Measurements from ENCODE around the gene VEGFA.

The VEGFA gene

GRCh38 chr6:43790031-43790430 lies 20.0 kb downstream of the VEGFA start:
- peaks cover 5% of the 10 kb centered on the region for H3K36me3 Mint-ChIP-seq (ENCODE audit: low read depth)
- no peaks in the 10 kb centered on the region for H3K4me1 Mint-ChIP-seq (ENCODE audit: low read depth)
- no peak overlapping the region for H3K27ac Mint-ChIP-seq
- H3K27me3 Mint-ChIP-seq (ENCODE audit: low read depth): no peaks in the 10 kb centered on the region
- H3K4me3 Mint-ChIP-seq: no peak overlapping the region
- no peaks in the 10 kb centered on the region for H3K9me3 Mint-ChIP-seq

- Mint-ChIP-seq H3K36me3 (ENCODE audit: low read depth) (no peaks in the 10 kb centered on the region), H3K4me1 (ENCODE audit: low read depth) (no peaks in the 10 kb centered on the region), H3K4me3 (no peak overlapping the region), H3K27ac (no peak overlapping the region), H3K9me3 (no peaks in the 10 kb centered on the region), H3K27me3 (ENCODE audit: low read depth) (no peaks in the 10 kb centered on the region)
Observed at GRCh38 chr6:43791745-43792422, 21.9 kb downstream of the VEGFA start.

- Mint-ChIP-seq H3K27me3 (ENCODE audit: low read depth) (no peaks in the 10 kb centered on the region), H3K9me3 (no peaks in the 10 kb centered on the region), H3K36me3 (ENCODE audit: low read depth) (no peaks in the 10 kb centered on the region), H3K4me1 (ENCODE audit: low read depth) (no peaks in the 10 kb centered on the region), H3K27ac (no peak overlapping the region), H3K4me3 (no peak overlapping the region)
Observed at GRCh38 chr6:43793154-43793874, 23.3 kb downstream of the VEGFA start.

DNA sequence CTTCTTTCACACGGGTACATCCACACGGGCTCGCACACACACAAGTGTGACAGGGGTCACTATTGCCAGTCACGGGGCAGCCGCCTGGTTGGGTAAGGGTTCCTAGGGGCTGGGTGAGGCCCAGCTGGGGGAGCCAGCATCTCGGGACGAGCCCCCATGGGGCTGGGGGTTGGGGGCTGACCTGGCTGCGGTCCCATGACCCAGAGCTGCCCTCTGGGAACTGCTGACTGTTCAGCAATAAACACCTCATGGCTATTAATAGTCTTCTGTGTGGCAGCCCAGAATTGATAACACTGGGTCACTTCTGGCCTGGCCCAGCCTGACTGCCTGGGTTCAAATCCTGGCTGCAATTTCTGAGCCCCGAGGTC lies 23.8 kb downstream of the VEGFA start:
- no peaks in the 10 kb centered on the region for H3K9me3 Mint-ChIP-seq
- H3K36me3 Mint-ChIP-seq (ENCODE audit: low read depth): no peaks in the 10 kb centered on the region
- no peaks in the 10 kb centered on the region for H3K4me1 Mint-ChIP-seq (ENCODE audit: low read depth)
- H3K4me3 Mint-ChIP-seq: no peak overlapping the region
- no peak overlapping the region for H3K27ac Mint-ChIP-seq
- no peaks in the 10 kb centered on the region for H3K27me3 Mint-ChIP-seq (ENCODE audit: low read depth)

GRCh38 chr6:43795421-43795820 lies 25.4 kb downstream of the VEGFA start:
- Mint-ChIP-seq H3K4me3 (no peak overlapping the region), H3K27ac (no peak overlapping the region), H3K27me3 (ENCODE audit: low read depth) (no peaks in the 10 kb centered on the region), H3K9me3 (no peaks in the 10 kb centered on the region), H3K4me1 (ENCODE audit: low read depth) (peaks cover 10% of the 10 kb centered on the region), H3K36me3 (ENCODE audit: low read depth) (no peaks in the 10 kb centered on the region)

GRCh38 chr6:43796168-43796567 lies 26.2 kb downstream of the VEGFA start:
- no peaks in the 10 kb centered on the region for H3K9me3 Mint-ChIP-seq
- H3K4me3 Mint-ChIP-seq: no peak overlapping the region
- H3K36me3 Mint-ChIP-seq (ENCODE audit: low read depth): no peaks in the 10 kb centered on the region
- H3K27ac Mint-ChIP-seq: no peak overlapping the region
- no peaks in the 10 kb centered on the region for H3K27me3 Mint-ChIP-seq (ENCODE audit: low read depth)
- peaks cover 14% of the 10 kb centered on the region for H3K4me1 Mint-ChIP-seq (ENCODE audit: low read depth)

DNA sequence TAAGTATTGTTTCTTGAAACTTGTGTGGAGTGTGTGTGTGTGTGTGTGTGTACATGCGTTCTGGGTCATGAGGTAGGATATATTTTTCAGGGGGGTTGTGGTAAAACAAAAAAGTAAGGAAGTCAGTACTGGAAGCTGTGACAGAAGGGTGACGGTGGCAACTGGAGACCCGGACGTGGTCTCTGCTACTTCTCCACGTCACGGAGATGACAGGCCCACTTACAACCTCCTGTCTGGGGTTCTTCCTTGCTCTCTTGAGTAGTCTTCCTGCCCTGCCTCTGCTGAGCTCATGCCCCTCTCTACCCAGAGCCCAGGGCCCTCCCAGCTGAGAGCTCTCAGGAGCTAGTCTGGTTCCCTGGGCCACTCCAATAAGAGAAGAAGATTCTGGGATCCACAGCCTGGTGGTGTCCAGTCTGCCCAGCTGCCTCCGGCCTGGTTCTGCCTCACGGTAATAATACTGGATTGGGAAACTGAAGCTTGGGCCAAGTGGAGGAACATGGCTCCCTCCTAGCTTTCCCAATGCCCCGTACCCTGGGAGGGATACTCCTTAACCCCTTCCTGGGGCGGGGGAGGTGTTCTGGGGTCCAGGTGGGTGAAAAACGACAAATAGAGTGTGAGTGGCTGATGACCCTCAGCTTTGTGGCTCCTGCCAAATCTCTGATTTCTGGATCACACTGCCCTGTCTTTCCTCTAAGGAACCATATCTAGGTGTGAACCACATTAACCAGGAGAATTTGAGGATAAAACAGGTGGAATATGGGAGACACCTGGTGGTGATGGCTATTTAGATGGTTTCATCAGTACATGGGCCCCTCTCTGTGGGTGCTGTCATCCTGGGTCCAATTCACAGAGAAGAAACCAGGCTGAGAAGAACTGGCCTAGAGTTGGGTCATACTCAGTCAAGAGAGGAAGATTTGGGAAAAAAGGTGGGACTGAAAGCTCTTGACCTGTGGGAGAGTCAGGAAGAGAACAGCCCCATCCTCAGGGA lies 27.2 kb downstream of the VEGFA start:
- Mint-ChIP-seq H3K27ac (peak overlapping the region; percentile 39), H3K4me3 (no peak overlapping the region), H3K36me3 (ENCODE audit: low read depth) (no peaks in the 10 kb centered on the region), H3K9me3 (no peaks in the 10 kb centered on the region), H3K4me1 (ENCODE audit: low read depth) (peaks cover 14% of the 10 kb centered on the region), H3K27me3 (ENCODE audit: low read depth) (no peaks in the 10 kb centered on the region)

DNA sequence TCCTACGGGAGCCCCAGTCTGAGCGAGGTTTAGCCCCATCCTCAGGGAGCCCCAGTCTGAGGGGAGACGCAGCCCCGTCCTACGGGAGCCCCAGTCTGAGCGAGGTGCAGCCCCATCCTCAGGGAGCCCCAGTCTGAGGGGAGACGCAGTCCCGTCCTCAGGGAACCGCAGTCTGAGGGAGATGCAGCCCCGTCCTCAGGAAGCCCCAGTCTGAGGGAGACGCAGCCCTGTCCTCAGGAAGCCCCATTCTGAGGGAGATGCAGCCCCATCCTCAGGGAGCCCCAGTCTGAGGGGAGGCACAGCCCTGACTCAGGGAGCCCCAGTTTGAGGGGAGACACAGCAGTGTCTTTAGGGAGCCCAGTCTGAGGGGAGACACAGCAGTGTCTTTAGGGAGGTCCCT lies 27.9 kb downstream of the VEGFA start:
- Mint-ChIP-seq H3K9me3 (no peaks in the 10 kb centered on the region), H3K4me3 (no peak overlapping the region), H3K36me3 (ENCODE audit: low read depth) (no peaks in the 10 kb centered on the region), H3K27me3 (ENCODE audit: low read depth) (no peaks in the 10 kb centered on the region), H3K4me1 (ENCODE audit: low read depth) (peaks cover 14% of the 10 kb centered on the region), H3K27ac (peak overlapping the region; percentile 29)

- Mint-ChIP-seq H3K9me3 (no peaks in the 10 kb centered on the region), H3K27ac (peak overlapping the region; percentile 80), H3K4me1 (ENCODE audit: low read depth) (peaks cover 14% of the 10 kb centered on the region), H3K27me3 (ENCODE audit: low read depth) (no peaks in the 10 kb centered on the region), H3K36me3 (ENCODE audit: low read depth) (no peaks in the 10 kb centered on the region), H3K4me3 (no peak overlapping the region)
Observed at GRCh38 chr6:43798688-43799444, 28.9 kb downstream of the VEGFA start.

GRCh38 chr6:43799551-43800297 lies 29.7 kb downstream of the VEGFA start:
- H3K27me3 Mint-ChIP-seq (ENCODE audit: low read depth): no peaks in the 10 kb centered on the region

GRCh38 chr6:43800298-43800623 lies 30.2 kb downstream of the VEGFA start:
- Mint-ChIP-seq H3K4me1 (ENCODE audit: low read depth) (peaks cover 18% of the 10 kb centered on the region), H3K36me3 (ENCODE audit: low read depth) (no peaks in the 10 kb centered on the region)

More at GRCh38 chr6:43799551-43800297, 29.7 kb downstream of the VEGFA start:
- Mint-ChIP-seq H3K4me1 (ENCODE audit: low read depth) (peaks cover 18% of the 10 kb centered on the region), H3K9me3 (no peaks in the 10 kb centered on the region), H3K4me3 (peak overlapping the region; percentile 18), H3K36me3 (ENCODE audit: low read depth) (no peaks in the 10 kb centered on the region), H3K27ac (peak overlapping the region; percentile 80)

DNA sequence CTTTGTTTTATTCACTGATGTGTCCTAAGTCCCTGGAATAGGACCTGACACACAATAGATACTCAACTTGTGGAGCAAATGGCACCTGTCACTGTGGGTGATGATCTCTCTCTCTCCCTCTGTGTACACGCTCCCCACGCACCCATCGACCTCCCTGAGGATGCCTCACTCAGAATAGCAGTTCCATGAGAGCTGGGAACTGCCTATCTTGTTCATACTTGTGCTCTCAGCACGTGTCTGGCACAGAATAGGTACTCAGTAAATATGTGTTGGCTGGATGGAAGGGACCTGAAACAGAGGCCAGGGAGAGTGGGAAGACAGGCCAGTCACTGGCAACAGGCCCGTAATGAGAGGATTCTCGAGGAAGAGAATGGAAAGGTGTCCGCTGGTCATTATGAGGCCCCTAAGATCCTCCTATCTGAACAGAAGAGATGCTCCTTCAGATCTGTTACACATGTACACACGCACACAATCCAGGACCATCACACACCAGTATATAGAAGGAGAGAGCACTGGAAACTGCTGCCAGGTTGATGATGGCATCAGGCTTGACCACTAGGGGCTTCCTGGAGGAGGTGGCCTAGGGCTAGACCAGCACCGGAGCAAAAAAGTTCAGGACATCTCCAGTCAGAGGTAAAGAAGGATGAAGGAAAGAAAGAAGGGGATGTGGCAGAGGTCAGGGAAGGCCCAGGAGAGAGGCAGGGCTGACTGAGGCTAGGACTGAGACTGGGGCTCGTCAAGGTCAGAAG lies 30.9 kb downstream of the VEGFA start:
- Mint-ChIP-seq H3K27me3 (ENCODE audit: low read depth) (no peaks in the 10 kb centered on the region), H3K9me3 (no peaks in the 10 kb centered on the region), H3K4me1 (ENCODE audit: low read depth) (peaks cover 18% of the 10 kb centered on the region), H3K27ac (peak overlapping the region; percentile 37), H3K36me3 (ENCODE audit: low read depth) (no peaks in the 10 kb centered on the region), H3K4me3 (no peak overlapping the region)

More at GRCh38 chr6:43800298-43800623, 30.2 kb downstream of the VEGFA start:
- Mint-ChIP-seq H3K4me3 (no peak overlapping the region), H3K27me3 (ENCODE audit: low read depth) (no peaks in the 10 kb centered on the region), H3K27ac (peak overlapping the region; percentile 80), H3K9me3 (no peaks in the 10 kb centered on the region)

Data from T-helper 1 cell treated with Interleukin-12 subunit alpha and Interleukin-12 subunit beta and Interleukin-4 antibody, amounts not matched to agents 30 μg/mL and 1 μg/mL, for 36 hours (primary cell).